Left kidney (tissue), 2 donors: ENCODE results near the gene CMTM1. TPM values are rescaled to one million over a fixed set of nuclear protein-coding genes. Genes with fewer than 3 reads are reported as not detected.
"Not testable (repeated sequence)": the region's sequence is repeated elsewhere in the genome, so short reads cannot be mapped to it uniquely, and the experiment has no call there.

ENCODE experiments used
- DNase-seq: peaks from one replicate; pipeline ENCODE4 v3.0.0-alpha.2; 2013
- polyA plus RNA-seq: library from polyadenylated mRNA; unstranded; fragments of 120-200 nt; gene quantifications from one replicate; pipeline ENCODE4 v1.2.1, GENCODE V29; 2013; ENCODE audit not compliant: insufficient read length

CMTM1 gene
- polyA plus RNA-seq, 1 donor, result 7.0 TPM

GRCh38 chr16:66614161-66614802 is 48.0 kb downstream of the CMTM1 start:
- DNase-seq, result no peak

GRCh38 chr16:66616169-66616568 is 49.9 kb downstream of the CMTM1 start:
- DNase-seq, result no peak

GRCh38 chr16:66616592-66616991 is 50.4 kb downstream of the CMTM1 start:
- no peak for DNase-seq

GRCh38 chr16:66617010-66617434 is 50.8 kb downstream of the CMTM1 start:
- no peak for DNase-seq

- no peak for DNase-seq
Measured at GRCh38 chr16:66617728-66618127, 51.5 kb downstream of the CMTM1 start.

- no peak for DNase-seq
Measured at GRCh38 chr16:66618588-66619375, 52.5 kb downstream of the CMTM1 start.

- no peak for DNase-seq
Measured at GRCh38 chr16:66619534-66620428, 53.5 kb downstream of the CMTM1 start.

- no peak for DNase-seq
Measured at GRCh38 chr16:66620429-66620795, 54.2 kb downstream of the CMTM1 start.

GRCh38 chr16:66621973-66622372 is 55.7 kb downstream of the CMTM1 start:
- DNase-seq, result no peak

- DNase-seq, result no peak
Measured at GRCh38 chr16:66622863-66623262, 56.6 kb downstream of the CMTM1 start.

- DNase-seq, result no peak
Measured at GRCh38 chr16:66623755-66624154, 57.5 kb downstream of the CMTM1 start.

- DNase-seq, result not testable (repeated sequence)
Measured at GRCh38 chr16:66627611-66628378, 61.6 kb downstream of the CMTM1 start.

Other genes starting within 250 kb of the CMTM1 start
- 53.1 TPM for gene CDH5, start 199.7 kb upstream of the CMTM1 start, polyA plus RNA-seq
- gene BEAN1, start 139.1 kb upstream of the CMTM1 start, polyA plus RNA-seq, result 3.3 TPM
- 41.8 TPM for gene TK2, start 16.3 kb upstream of the CMTM1 start, polyA plus RNA-seq
- 38.9 TPM for gene CKLF, start 13.9 kb upstream of the CMTM1 start, polyA plus RNA-seq
- gene CMTM2, start 13.0 kb downstream of the CMTM1 start, polyA plus RNA-seq, result 0.75 TPM
- gene CMTM3, start 38.3 kb downstream of the CMTM1 start, polyA plus RNA-seq, result 61.1 TPM
- gene CMTM4, start 130.3 kb downstream of the CMTM1 start, polyA plus RNA-seq, result 71.6 TPM
- gene DYNC1LI2, start 185.2 kb downstream of the CMTM1 start, polyA plus RNA-seq, result 174 TPM
- 0.12 TPM for gene TERB1, start 235.1 kb downstream of the CMTM1 start, polyA plus RNA-seq